ENCODE data around the gene KIF14. TPM values are rescaled to one million over a fixed set of nuclear protein-coding genes. Genes with fewer than 3 reads are reported as not detected.

KIF14 gene
- total and polyA plus RNA-seq, 2 of the 13 experiments (the other 11 are each of a cell fraction or from before 2014, with no cell fraction given): 3.3 to 11.2 TPM

GRCh38 chr1:200620273-200621131, at the start of gene KIF14 (continued):
- 0 out of 2 replicates have a peak, but pooled peaks have one; percentile 21 for TF ChIP-seq TGIF2 (CRISPR knock-in tag; IDR thresholded peaks at IDR 0.05)
- TF ChIP-seq RFX5 (IDR thresholded peaks at IDR 0.05; ENCODE audit: low read depth, low read length): peak; percentile 40; the same call in 1 of the 2 replicates
- TF ChIP-seq POGZ (CRISPR knock-in tag; IDR thresholded peaks at IDR 0.05): peak; percentile 68
- TF ChIP-seq RXRA (CRISPR knock-in tag; IDR thresholded peaks at IDR 0.05): peak; percentile 48; the same call in 1 of the 2 replicates
- 0 out of 2 replicates have a peak, but pooled peaks have one; percentile 46 for TF ChIP-seq ZBTB20 (CRISPR knock-in tag; IDR thresholded peaks at IDR 0.05; ENCODE audit: borderline replicate concordance, low read depth)
- TF ChIP-seq ZBTB25 (CRISPR knock-in tag; IDR thresholded peaks at IDR 0.05): peak; percentile 34; the same call in 1 of the 2 replicates
- TF ChIP-seq LCORL (IDR thresholded peaks at IDR 0.05): no peak
- TF ChIP-seq LCORL (CRISPR knock-in tag; IDR thresholded peaks at IDR 0.05): peak; percentile 64
- TF ChIP-seq MYC (CRISPR knock-in tag; IDR thresholded peaks at IDR 0.05; ENCODE audit: borderline replicate concordance): peak; percentile 64; the same call in 1 of the 2 replicates
- TF ChIP-seq TFDP1 (CRISPR knock-in tag; IDR thresholded peaks at IDR 0.05; ENCODE audit: borderline replicate concordance): peak; percentile 99
- TF ChIP-seq, protein P1, sequence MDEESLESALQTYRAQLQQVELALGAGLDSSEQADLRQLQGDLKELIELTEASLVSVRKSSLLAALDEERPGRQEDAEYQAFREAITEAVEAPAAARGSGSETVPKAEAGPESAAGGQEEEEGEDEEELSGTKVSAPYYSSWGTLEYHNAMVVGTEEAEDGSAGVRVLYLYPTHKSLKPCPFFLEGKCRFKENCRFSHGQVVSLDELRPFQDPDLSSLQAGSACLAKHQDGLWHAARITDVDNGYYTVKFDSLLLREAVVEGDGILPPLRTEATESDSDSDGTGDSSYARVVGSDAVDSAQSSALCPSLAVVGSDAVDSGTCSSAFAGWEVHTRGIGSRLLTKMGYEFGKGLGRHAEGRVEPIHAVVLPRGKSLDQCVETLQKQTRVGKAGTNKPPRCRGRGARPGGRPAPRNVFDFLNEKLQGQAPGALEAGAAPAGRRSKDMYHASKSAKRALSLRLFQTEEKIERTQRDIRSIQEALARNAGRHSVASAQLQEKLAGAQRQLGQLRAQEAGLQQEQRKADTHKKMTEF (CRISPR knock-in tag; IDR thresholded peaks at IDR 0.05): 0 out of 2 replicates have a peak, but pooled peaks have one; percentile 42
- TF ChIP-seq CSRNP1 (CRISPR knock-in tag; IDR thresholded peaks at IDR 0.05): peak; percentile 59
- TF ChIP-seq PHF20 (CRISPR knock-in tag; IDR thresholded peaks at IDR 0.05): peak; percentile 76
- 0 out of 2 replicates have a peak, but pooled peaks have one; percentile 23 for TF ChIP-seq MLX (CRISPR knock-in tag; IDR thresholded peaks at IDR 0.05)
- no peak for TF ChIP-seq ATM (IDR thresholded peaks at IDR 0.05; ENCODE audit: borderline replicate concordance)
- TF ChIP-seq SIX4 (CRISPR knock-in tag; IDR thresholded peaks at IDR 0.05): no peak
- peak; percentile 69; the same call in 1 of the 2 replicates for TF ChIP-seq ZFX (CRISPR knock-in tag; IDR thresholded peaks at IDR 0.05; ENCODE audit: low read depth)
- peak; percentile 63; the same call in 1 of the 2 replicates for TF ChIP-seq REPIN1 (CRISPR knock-in tag; IDR thresholded peaks at IDR 0.05; ENCODE audit: borderline replicate concordance, low read depth)
- TF ChIP-seq ELF4 (CRISPR knock-in tag; IDR thresholded peaks at IDR 0.05; ENCODE audit: borderline replicate concordance): peak; percentile 80; the same call in 1 of the 2 replicates
- peak; percentile 85; the same call in 1 of the 3 replicates for TF ChIP-seq MXI1 (IDR thresholded peaks at IDR 0.05; ENCODE audit: borderline replicate concordance, low read depth, low read length)
- peak; percentile 61; the same call in 1 of the 2 replicates for TF ChIP-seq FOXC1 (CRISPR knock-in tag; IDR thresholded peaks at IDR 0.05; ENCODE audit: borderline replicate concordance)
- peak; percentile 52; the same call in 1 of the 2 replicates for TF ChIP-seq ZMYM2 (CRISPR knock-in tag; IDR thresholded peaks at IDR 0.05)
- peak; percentile 91 for TF ChIP-seq ATF1 (CRISPR knock-in tag; IDR thresholded peaks at IDR 0.05)
- TF ChIP-seq KDM5B (CRISPR knock-in tag; IDR thresholded peaks at IDR 0.05; ENCODE audit: borderline replicate concordance): peak; percentile 82
